Thyroid gland (tissue), 4 donors: Measurements from ENCODE around the gene MED27. TPM values are rescaled to one million over a fixed set of nuclear protein-coding genes. Genes with fewer than 3 reads are reported as not detected.

Experiments used
- DNase-seq, 2 donors: peaks; one replicate each; pipeline ENCODE4 v3.0.0-alpha.2; 2019
- H3K27ac ChIP-seq, 3 donors: fragments of 200-600 bp; sonication (generic); 1 replicate in 2 of 3; 2 replicates in 1 of 3; pipeline ENCODE4 v1.5.1; 2016 to 2019; ENCODE audit warnings: mild to moderate bottlenecking in 1 of 3, moderate library complexity in 1 of 3
- H3K27me3 ChIP-seq: fragments of 200-600 bp; sonication (generic); one replicate; pipeline ENCODE4 v1.5.1; 2019
- H3K36me3 ChIP-seq, 2 donors: fragments of 200-600 bp; sonication (generic); one replicate each; pipeline ENCODE4 v1.5.1; 2016 to 2019
- H3K4me1 ChIP-seq, 2 donors: fragments of 200-600 bp; sonication (generic); one replicate each; pipeline ENCODE4 v1.5.1; 2017 to 2019
- H3K4me3 ChIP-seq, 3 donors: fragments of 200-600 bp; sonication (generic); replicated peaks in 1 of 3; 1 replicate in 2 of 3; 2 replicates in 1 of 3; pipeline ENCODE4 v1.5.1; 2016; ENCODE audit warnings: mild to moderate bottlenecking in 1 of 3
- H3K9me3 ChIP-seq: fragments of 200-600 bp; sonication (generic); one replicate; pipeline ENCODE4 v1.5.1; 2017
- POLR2A ChIP-seq, 2 donors: fragments of 450-650 bp; IDR thresholded peaks; one replicate each; pipeline ENCODE4 v1.6.1; 2017; ENCODE audit warnings: antibody characterized with exemption in 2 of 2, mild to moderate bottlenecking in 2 of 2, moderate library complexity in 1 of 2
- WGBS, 2 donors: methylation state at CpG; one replicate each; pipeline ENCODE4 v1.1.5; 2017; 5-methylcytosine and 5-hydroxymethylcytosine counted together
- intact Hi-C: fragments of 100-400 bp; cut with DNase I; formaldehyde crosslinking; loops from one replicate; pipeline ENCODE4 v1.15.1; 2023
- total RNA-seq, 4 donors: library from RNA; depleted of rRNA; stranded (reverse); fragments of >200 nt; gene quantifications; one replicate each; pipeline ENCODE4 v1.2.3, GENCODE V29; 2016
- TF ChIP-seq, protein P1 (sequence below), 6 experiments: fragments of 200-600 bp in 3 of 6; fragments of 450-650 bp in 3 of 6; sonication (generic) in 3 of 6; IDR thresholded peaks; one replicate each; pipeline ENCODE4 v1.5.1; 2016 to 2019; ENCODE audit warnings: antibody characterized with exemption in 6 of 6, mild to moderate bottlenecking in 2 of 6, inconsistent platforms in 1 of 6, moderate library complexity in 1 of 6

The MED27 gene
- total RNA-seq, 4 donors from 2014 or later, result 15.3 to 19.5 (median 16.7) TPM

DNA sequence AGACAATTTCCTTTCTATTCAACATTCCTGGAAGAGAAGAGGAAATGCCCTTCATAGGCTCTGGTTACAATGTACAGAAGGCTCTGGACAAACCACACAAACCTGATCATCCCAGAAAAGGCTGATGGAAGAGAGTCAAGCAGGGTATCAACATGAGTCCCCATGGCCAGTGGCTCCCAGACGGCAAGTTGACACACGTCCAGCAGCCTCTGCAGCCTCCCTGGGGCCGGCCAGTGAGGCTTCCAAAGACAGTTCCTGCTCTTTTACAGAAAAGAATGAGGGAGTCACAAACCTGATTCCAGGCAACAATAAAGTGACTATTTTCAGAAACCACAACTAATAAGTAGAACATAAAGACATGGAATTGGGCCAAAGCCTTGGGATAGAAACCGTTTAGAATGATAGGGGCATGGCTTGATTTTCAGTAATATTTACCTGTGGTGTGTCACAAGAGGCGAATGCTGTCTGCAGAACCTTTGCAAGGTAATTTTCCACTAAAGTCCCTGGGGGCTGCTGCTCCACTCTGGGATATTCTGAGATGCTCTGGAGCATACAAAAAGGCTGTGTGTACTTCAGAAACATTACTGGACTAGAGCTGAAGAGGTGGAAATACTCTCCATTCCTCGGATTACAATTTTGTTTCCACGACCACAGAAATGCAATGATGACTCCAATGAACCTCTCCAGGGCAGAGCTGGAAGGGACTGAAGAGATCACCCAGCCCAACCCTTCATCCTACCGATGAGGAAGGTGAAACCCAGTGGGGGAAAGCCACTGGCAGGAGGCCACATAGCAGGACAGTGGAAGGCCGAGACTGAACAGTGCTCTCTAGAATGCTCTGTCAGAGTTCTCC lies 10.4 kb downstream of the MED27 start:
- no peak overlapping the region for H3K4me3 ChIP-seq
- WGBS, 2 donors, result 80 to 87% methylated on average over 9 of the region's 9 CpGs
- TF ChIP-seq, protein P1, sequence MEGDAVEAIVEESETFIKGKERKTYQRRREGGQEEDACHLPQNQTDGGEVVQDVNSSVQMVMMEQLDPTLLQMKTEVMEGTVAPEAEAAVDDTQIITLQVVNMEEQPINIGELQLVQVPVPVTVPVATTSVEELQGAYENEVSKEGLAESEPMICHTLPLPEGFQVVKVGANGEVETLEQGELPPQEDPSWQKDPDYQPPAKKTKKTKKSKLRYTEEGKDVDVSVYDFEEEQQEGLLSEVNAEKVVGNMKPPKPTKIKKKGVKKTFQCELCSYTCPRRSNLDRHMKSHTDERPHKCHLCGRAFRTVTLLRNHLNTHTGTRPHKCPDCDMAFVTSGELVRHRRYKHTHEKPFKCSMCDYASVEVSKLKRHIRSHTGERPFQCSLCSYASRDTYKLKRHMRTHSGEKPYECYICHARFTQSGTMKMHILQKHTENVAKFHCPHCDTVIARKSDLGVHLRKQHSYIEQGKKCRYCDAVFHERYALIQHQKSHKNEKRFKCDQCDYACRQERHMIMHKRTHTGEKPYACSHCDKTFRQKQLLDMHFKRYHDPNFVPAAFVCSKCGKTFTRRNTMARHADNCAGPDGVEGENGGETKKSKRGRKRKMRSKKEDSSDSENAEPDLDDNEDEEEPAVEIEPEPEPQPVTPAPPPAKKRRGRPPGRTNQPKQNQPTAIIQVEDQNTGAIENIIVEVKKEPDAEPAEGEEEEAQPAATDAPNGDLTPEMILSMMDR (IDR thresholded peaks at IDR 0.05), result no peak
- no peak for TF ChIP-seq POLR2A (IDR thresholded peaks at IDR 0.05)
- peaks cover 0 to 2% of the 10 kb centered on the region in 2 donors for H3K36me3 ChIP-seq
- intact Hi-C loops, result no loop called here
- H3K27me3 ChIP-seq, result no peaks in the 10 kb centered on the region
- no peak overlapping the region for H3K27ac ChIP-seq
- H3K4me1 ChIP-seq, result no peaks in the 10 kb centered on the region
- DNase-seq, result no peak
- H3K9me3 ChIP-seq, result no peaks in the 10 kb centered on the region

DNA sequence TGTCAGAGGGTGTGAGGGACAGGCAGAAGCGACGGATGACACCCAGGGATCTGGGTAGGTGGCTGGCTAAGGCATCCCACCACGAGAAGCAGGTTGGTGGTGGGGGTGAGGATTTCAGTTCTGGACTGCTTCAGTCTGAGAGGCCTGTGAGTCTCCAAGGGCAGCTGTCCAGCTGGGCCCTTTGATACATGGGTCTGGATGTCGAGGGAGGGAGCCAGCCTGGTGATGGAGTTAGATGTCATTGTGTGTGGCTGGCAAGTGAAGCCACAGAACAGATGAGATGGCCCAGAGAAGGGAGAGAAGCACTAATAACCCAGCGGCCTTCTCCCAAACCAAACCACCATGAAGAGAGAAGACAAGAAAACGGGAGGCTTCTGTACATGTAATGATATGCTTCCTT lies 11.1 kb downstream of the MED27 start:
- Histone ChIP-seq H3K36me3 (peaks cover 0 to 2% of the 10 kb centered on the region in 2 donors), H3K4me1 (no peaks in the 10 kb centered on the region), H3K27me3 (no peaks in the 10 kb centered on the region), H3K4me3 (no peak overlapping the region), H3K9me3 (no peaks in the 10 kb centered on the region), H3K27ac (no peak overlapping the region)
- intact Hi-C loops, result no loop called here
- 91 to 92% methylated on average over 6 of the region's 6 CpGs for WGBS, 2 donors
- TF ChIP-seq POLR2A (IDR thresholded peaks at IDR 0.05), result no peak
- TF ChIP-seq, protein P1 (IDR thresholded peaks at IDR 0.05), result no peak
- no peak for DNase-seq

- Histone ChIP-seq H3K4me3 (no peak overlapping the region), H3K27ac (no peak overlapping the region), H3K27me3 (no peaks in the 10 kb centered on the region), H3K9me3 (no peaks in the 10 kb centered on the region), H3K36me3 (peaks cover 0 to 2% of the 10 kb centered on the region in 2 donors), H3K4me1 (no peaks in the 10 kb centered on the region)
- 97 to 100% methylated on average over 3 of the region's 3 CpGs for WGBS, 2 donors
- intact Hi-C loops, result no loop called here
- DNase-seq, result no peak
- TF ChIP-seq, protein P1 (IDR thresholded peaks at IDR 0.05), result no peak
- TF ChIP-seq POLR2A (IDR thresholded peaks at IDR 0.05), result no peak
These were observed 13.2 kb downstream of the MED27 start for GRCh38 chr9:132066511-132066910.

DNA sequence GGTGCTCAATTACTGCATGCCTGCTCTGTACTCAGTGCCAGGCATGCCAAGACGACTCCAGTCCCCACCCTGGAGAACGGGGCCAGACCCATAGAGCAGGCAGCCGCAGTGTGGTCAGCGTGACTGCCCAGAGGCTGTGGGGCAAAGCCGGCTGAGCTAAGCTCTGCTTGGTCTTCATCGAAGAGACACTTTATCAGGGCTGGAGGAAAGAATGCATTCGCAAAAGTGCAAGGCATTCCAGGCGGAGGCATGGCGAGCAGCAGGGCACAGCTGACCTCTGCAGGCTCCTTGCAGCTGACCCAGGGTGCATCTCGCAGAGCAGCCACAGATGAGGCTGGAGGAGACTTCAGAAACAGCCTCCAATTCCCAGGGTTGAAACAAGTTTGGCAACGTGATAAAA lies 13.6 kb downstream of the MED27 start:
- H3K4me1 ChIP-seq, result no peaks in the 10 kb centered on the region
- WGBS, 2 donors, result 86 to 92% methylated on average over 9 of the region's 11 CpGs
- no peaks in the 10 kb centered on the region for H3K27me3 ChIP-seq
- no peaks in the 10 kb centered on the region for H3K9me3 ChIP-seq
- peaks cover 0 to 2% of the 10 kb centered on the region in 2 donors for H3K36me3 ChIP-seq
- no peak for DNase-seq
- H3K27ac ChIP-seq, result no peak overlapping the region
- no peak overlapping the region for H3K4me3 ChIP-seq
- intact Hi-C loops, result no loop called here
- TF ChIP-seq POLR2A (IDR thresholded peaks at IDR 0.05), result no peak
- TF ChIP-seq, protein P1 (IDR thresholded peaks at IDR 0.05), result no peak

DNA sequence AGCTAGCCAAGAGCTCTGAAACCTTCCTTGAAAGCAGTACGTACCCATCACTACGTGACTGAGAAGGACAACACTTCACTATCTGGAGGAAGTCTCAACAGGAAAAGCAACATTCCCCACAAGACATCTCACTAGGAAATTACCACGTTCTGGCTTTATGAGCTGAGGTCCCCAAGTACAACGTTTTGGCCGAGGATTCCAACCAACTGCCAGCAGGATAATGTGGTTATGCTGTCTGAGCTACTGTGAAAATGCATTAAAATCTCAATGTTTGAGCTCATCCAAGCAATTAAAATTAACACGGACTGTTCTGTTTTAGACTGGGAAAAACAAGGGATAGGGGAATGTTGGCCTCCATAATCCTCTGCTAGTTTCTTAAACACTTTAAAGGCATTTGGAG lies 16.4 kb downstream of the MED27 start:
- 79% methylated on average over 6 of the region's 6 CpGs for WGBS, 2 donors
- Histone ChIP-seq H3K36me3 (no peaks in the 10 kb centered on the region), H3K4me3 (no peak overlapping the region), H3K9me3 (no peaks in the 10 kb centered on the region), H3K27me3 (no peaks in the 10 kb centered on the region), H3K4me1 (no peaks in the 10 kb centered on the region), H3K27ac (no peak overlapping the region)
- TF ChIP-seq, protein P1 (IDR thresholded peaks at IDR 0.05), result no peak
- TF ChIP-seq POLR2A (IDR thresholded peaks at IDR 0.05), result no peak
- intact Hi-C loops, result no loop called here
- no peak for DNase-seq
